Measurements from ENCODE around the gene TRIM9.

GRCh38 chr14:50943943-50944646, 150.8 kb downstream of the TRIM9 start, which contains the start of gene PYGL:
- TF ChIP-seq PATZ1 (CRISPR knock-in tag; IDR thresholded peaks at IDR 0.05; ENCODE audit: borderline replicate concordance): no peak
- TF ChIP-seq ZFP3 (CRISPR knock-in tag; IDR thresholded peaks at IDR 0.05): no peak
- TF ChIP-seq TOX (CRISPR knock-in tag; IDR thresholded peaks at IDR 0.05; ENCODE audit: borderline replicate concordance): no peak
- no peak for TF ChIP-seq CREB5 (CRISPR knock-in tag; IDR thresholded peaks at IDR 0.05; ENCODE audit: low read depth)
- no peak for TF ChIP-seq ARNTL (CRISPR knock-in tag; IDR thresholded peaks at IDR 0.05; ENCODE audit: borderline replicate concordance, low read depth)
